Tibial artery (tissue), 4 donors: Measurements from ENCODE around the gene LRRC49.

ENCODE experiments used
- DNase-seq, 2 donors: peaks; one replicate each; pipeline ENCODE4 v3.0.0-alpha.2; 2019
- H3K27ac ChIP-seq, 2 donors: fragments of 200-600 bp; sonication (generic) in 1 of 2; 1 replicate in 1 of 2; 2 replicates in 1 of 2; pipeline ENCODE4 v1.5.1; 2018 to 2019; ENCODE audit warnings: mild to moderate bottlenecking in 1 of 2
- H3K27me3 ChIP-seq, 2 donors: fragments of 200-600 bp; sonication (generic) in 1 of 2; one replicate each; pipeline versions ENCODE4 v1.5.1 to v1.6.0; 2016 to 2019
- H3K36me3 ChIP-seq, 3 donors: fragments of 200-600 bp; sonication (generic) in 2 of 3; one replicate each; pipeline ENCODE4 v1.5.1; 2016 to 2019; ENCODE audit warnings: mild to moderate bottlenecking in 2 of 3
- H3K4me1 ChIP-seq, 4 donors: fragments of 200-600 bp; sonication (generic) in 2 of 4; 1 replicate in 3 of 4; 2 replicates in 1 of 4; pipeline ENCODE4 v1.5.1; 2016 to 2019
- H3K4me3 ChIP-seq, 2 donors: fragments of 200-600 bp; sonication (generic) in 1 of 2; 1 replicate in 1 of 2; 2 replicates in 1 of 2; pipeline ENCODE4 v1.5.1; 2018 to 2019; ENCODE audit warnings: mild to moderate bottlenecking in 2 of 2
- H3K9me3 ChIP-seq, 3 donors: fragments of 200-600 bp; sonication (generic) in 1 of 3; one replicate each; pipeline ENCODE4 v1.5.1; 2016 to 2019
- CTCF ChIP-seq, 2 experiments: fragments of 200-600 bp in 1 of 2; fragments of 450-650 bp in 1 of 2; IDR thresholded peaks; one replicate each; pipeline ENCODE4 v1.5.1; 2017 to 2019; ENCODE audit warnings: antibody characterized with exemption in 2 of 2, mild to moderate bottlenecking in 1 of 2, moderate library complexity in 1 of 2
- intact Hi-C: fragments of 100-400 bp; cut with DNase I; formaldehyde crosslinking; loops from one replicate; pipeline ENCODE4 v1.15.0; 2023; ENCODE audit warnings: low total_unique reads

Gene LRRC49

GRCh38 chr15:70880781-70881180 is 11.8 kb upstream of the LRRC49 start:
- intact Hi-C loops, result no loop called here
- no peak for TF ChIP-seq CTCF (IDR thresholded peaks at IDR 0.05)
- no peaks in the 10 kb centered on the region for H3K4me1 ChIP-seq
- H3K27ac ChIP-seq, result no peak overlapping the region
- no peaks in the 10 kb centered on the region for H3K9me3 ChIP-seq
- DNase-seq, result no peak
- H3K4me3 ChIP-seq, result no peak overlapping the region
- H3K36me3 ChIP-seq, result no peaks in the 10 kb centered on the region
- no peaks in the 10 kb centered on the region for H3K27me3 ChIP-seq

- H3K9me3 ChIP-seq, result no peaks in the 10 kb centered on the region
- no peaks in the 10 kb centered on the region for H3K27me3 ChIP-seq
- intact Hi-C loops, result no loop called here
- no peaks in the 10 kb centered on the region for H3K4me1 ChIP-seq
- no peak overlapping the region for H3K27ac ChIP-seq
- no peaks in the 10 kb centered on the region for H3K36me3 ChIP-seq
- TF ChIP-seq CTCF (IDR thresholded peaks at IDR 0.05), result no peak
- no peak for DNase-seq
- no peak overlapping the region for H3K4me3 ChIP-seq
Measured at GRCh38 chr15:70882361-70882760, 10.3 kb upstream of the LRRC49 start.

DNA sequence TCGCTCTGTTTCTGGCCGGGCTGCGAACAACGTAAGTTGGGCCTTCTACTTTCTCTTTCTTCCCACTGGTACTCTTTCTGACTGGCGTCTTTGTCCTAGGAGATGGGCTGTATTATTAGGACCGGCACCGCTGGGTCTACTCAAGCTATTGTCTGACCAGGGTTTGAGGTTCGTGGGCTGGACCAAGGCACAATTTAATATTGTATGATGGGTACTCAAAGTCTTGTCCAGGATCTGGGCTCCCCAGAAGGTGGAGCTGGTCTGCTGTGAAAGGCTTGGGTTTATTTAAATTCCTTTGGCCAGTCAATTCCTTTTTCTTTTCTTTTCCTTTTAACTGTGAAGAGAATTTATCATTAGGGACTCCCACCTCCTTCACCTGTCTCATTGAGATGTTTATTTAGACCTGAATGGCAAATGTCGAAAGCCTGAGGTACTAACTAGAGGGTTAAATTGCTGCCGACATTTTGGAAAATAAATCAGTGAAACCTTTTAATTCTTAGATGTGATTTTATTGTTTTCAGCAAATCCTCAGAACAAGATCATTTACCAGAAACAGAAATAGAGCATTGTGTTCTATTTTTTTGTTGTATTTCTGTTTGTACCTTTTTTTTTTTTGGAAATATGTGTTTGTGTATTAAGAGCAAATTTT is 410 bp downstream of the LRRC49 start:
- peak overlapping the region; percentile 80 to 83 for H3K27ac ChIP-seq
- H3K4me3 ChIP-seq, result peak overlapping the region; percentile 61 to 79
- H3K4me1 ChIP-seq, result peaks cover 0 to 21% (median 11%) of the 10 kb centered on the region in 4 donors
- no peaks in the 10 kb centered on the region for H3K27me3 ChIP-seq
- TF ChIP-seq CTCF (IDR thresholded peaks at IDR 0.05), result peak in 1 of 2 experiments; percentile 42
- intact Hi-C loops, result no loop called here
- peaks cover 3 to 4% (median 3%) of the 10 kb centered on the region in 3 donors for H3K36me3 ChIP-seq
- no peaks in the 10 kb centered on the region for H3K9me3 ChIP-seq
- peak in 1 of 2 donors; percentile 38 for DNase-seq

DNA sequence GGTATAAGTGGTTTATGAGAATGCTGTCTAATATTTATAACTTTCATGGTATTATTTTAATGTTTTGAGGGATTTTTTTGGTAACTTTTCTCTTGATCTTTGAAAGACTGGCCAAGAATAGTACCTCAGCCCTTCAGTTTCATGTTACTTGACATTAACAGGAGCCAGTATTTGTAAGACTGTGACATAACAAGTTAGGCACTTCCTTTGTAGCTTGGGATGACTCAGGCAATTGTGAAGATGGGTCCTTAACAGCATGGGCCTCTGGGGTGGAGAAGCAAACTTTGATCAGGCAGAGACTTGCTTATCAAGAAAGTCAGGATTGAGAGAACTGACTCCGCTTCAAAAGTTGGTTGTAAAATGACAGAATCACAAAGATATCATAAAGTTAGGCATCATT is 9.5 kb downstream of the LRRC49 start:
- TF ChIP-seq CTCF (IDR thresholded peaks at IDR 0.05), result no peak
- no peak overlapping the region for H3K4me3 ChIP-seq
- no peaks in the 10 kb centered on the region for H3K27me3 ChIP-seq
- intact Hi-C loops, result no loop called here
- H3K4me1 ChIP-seq, result no peaks in the 10 kb centered on the region
- DNase-seq, result no peak
- H3K9me3 ChIP-seq, result no peaks in the 10 kb centered on the region
- H3K27ac ChIP-seq, result no peak overlapping the region
- peaks cover 9 to 47% (median 20%) of the 10 kb centered on the region in 3 donors for H3K36me3 ChIP-seq

DNA sequence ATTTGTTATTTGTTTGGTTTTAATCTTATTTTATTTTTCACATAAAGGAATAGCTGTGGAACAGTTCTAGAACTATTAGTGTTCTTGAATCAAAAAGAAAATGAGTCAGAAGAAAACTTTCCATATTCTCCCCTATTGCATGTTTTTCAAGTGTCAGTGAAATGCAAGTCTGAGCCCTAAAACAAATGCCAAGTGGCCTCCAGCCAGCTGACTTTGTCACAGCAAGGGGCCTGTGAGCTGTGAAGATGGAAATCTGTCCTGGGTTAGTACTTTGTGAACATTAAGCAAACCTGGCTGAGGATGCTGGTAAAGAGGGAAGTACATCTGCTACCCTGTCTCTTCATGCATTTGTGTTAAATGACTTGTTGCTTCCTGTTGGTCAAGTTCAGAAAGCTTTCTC is 14.2 kb downstream of the LRRC49 start:
- intact Hi-C loops, result no loop called here
- Histone ChIP-seq H3K27me3 (no peaks in the 10 kb centered on the region), H3K4me1 (no peaks in the 10 kb centered on the region), H3K9me3 (peaks cover 0 to 13% (median 7%) of the 10 kb centered on the region in 3 donors), H3K4me3 (no peak overlapping the region), H3K36me3 (peaks cover 26 to 42% (median 30%) of the 10 kb centered on the region in 3 donors), H3K27ac (no peak overlapping the region)
- DNase-seq, result no peak
- no peak for TF ChIP-seq CTCF (IDR thresholded peaks at IDR 0.05)
